Hypothalamus (tissue), 51 donors: ENCODE measurements around the gene PPARD.
"Not testable (repeated sequence)": the region's sequence is repeated elsewhere in the genome, so short reads cannot be mapped to it uniquely, and the experiment has no call there.

Experiments
- DNase-seq, 51 donors: peaks; one replicate each; lab custom pipeline; 2025; lab: John Stamatoyannopoulos, UW

PPARD gene

GRCh38 chr6:35372633-35373032 lies 30.3 kb downstream of the PPARD start:
- no peak for DNase-seq

- no peak for DNase-seq
These were observed 33.9 kb downstream of the PPARD start for GRCh38 chr6:35376281-35376680.

GRCh38 chr6:35377002-35377401 lies 34.6 kb downstream of the PPARD start:
- no peak for DNase-seq

GRCh38 chr6:35378261-35378660 lies 35.9 kb downstream of the PPARD start:
- DNase-seq: no peak

- DNase-seq: no peak
These were observed 38.8 kb downstream of the PPARD start for GRCh38 chr6:35381132-35381531.

GRCh38 chr6:35382015-35382414 lies 39.7 kb downstream of the PPARD start:
- DNase-seq: peak in 6 of 51 donors; percentile 5 to 42 (median 16)

- no peak for DNase-seq
These were observed 43.3 kb downstream of the PPARD start for GRCh38 chr6:35385457-35386202.

- DNase-seq: no peak
These were observed 44.6 kb downstream of the PPARD start for GRCh38 chr6:35386989-35387388.

GRCh38 chr6:35388030-35388429 lies 45.7 kb downstream of the PPARD start:
- DNase-seq: no peak

GRCh38 chr6:35388772-35389352 lies 46.5 kb downstream of the PPARD start:
- DNase-seq: no peak

GRCh38 chr6:35389386-35389785 lies 47.0 kb downstream of the PPARD start:
- not testable (repeated sequence) for DNase-seq

GRCh38 chr6:35391240-35391968 lies 49.0 kb downstream of the PPARD start:
- DNase-seq: no peak

GRCh38 chr6:35392111-35392702 lies 49.8 kb downstream of the PPARD start:
- DNase-seq: no peak

GRCh38 chr6:35392773-35393672 lies 50.7 kb downstream of the PPARD start:
- no peak for DNase-seq

GRCh38 chr6:35396991-35397390 lies 54.6 kb downstream of the PPARD start:
- no peak for DNase-seq

- DNase-seq: no peak
These were observed 55.6 kb downstream of the PPARD start for GRCh38 chr6:35397806-35398418.

GRCh38 chr6:35398526-35398925 lies 56.2 kb downstream of the PPARD start:
- DNase-seq: no peak

- DNase-seq: no peak
These were observed 57.8 kb downstream of the PPARD start for GRCh38 chr6:35400111-35400510.

GRCh38 chr6:35400901-35401311 lies 58.5 kb downstream of the PPARD start:
- no peak for DNase-seq

- no peak for DNase-seq
These were observed 59.2 kb downstream of the PPARD start for GRCh38 chr6:35401514-35401913.
